ENCODE results near the gene TTC34.
"Not testable (repeated sequence)": the region's sequence is repeated elsewhere in the genome, so short reads cannot be mapped to it uniquely, and the experiment has no call there.

Gene TTC34

DNA sequence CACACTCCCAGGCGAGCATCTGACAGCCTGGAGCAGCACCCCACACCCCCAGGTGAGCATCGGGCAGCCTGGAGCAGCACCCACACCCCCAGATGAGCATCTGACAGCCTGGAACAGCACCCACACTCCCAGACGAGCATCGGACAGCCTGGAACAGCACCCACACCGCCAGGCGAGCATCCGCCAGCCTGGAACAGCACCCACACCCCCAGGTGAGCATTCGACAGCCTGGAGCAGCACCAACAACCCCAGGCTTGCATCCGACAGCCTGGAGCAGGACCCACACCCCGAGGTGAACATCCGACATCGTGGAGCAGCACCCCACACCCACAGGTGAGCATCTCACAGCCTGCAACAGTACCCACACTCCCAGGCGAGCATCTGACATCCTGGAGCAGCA lies 42.1 kb downstream of the TTC34 start:
- DNase-seq, result not testable (repeated sequence)

DNA sequence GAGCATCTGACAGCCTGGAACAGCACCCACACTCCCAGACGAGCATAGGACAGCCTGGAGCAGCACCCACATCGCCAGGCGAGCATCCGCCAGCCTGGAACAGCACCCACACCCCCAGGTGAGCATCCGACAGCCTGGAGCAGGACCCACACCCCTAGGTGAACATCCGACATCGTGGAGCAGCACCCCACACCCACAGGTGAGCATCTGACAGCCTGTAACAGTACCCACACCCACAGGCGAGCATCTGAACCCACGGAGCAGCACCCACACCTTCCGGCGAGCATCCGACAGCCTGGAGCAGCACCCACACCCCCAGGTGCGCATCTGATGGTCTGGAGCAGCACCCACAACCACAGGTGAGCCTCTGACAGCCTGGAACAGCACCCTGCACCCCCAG lies 44.0 kb downstream of the TTC34 start:
- DNase-seq, result not testable (repeated sequence)

DNA sequence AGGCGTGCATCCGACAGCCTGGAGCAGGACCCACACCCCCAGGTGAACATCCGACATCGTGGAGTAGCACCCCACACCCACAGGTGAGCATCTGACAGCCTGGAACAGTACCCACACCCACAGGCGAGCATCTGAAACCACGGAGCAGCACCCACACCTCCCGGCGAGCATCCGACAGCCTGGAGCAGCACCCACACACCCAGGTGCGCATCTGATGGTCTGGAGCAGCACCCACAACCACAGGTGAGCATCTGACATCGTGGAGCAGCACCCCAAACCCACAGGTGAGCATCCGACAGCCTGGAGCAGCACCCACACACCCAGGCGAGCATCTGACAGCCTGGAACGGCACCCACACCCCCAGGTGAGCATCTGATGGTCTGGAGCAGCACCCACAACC lies 46.1 kb downstream of the TTC34 start:
- not testable (repeated sequence) for DNase-seq

DNA sequence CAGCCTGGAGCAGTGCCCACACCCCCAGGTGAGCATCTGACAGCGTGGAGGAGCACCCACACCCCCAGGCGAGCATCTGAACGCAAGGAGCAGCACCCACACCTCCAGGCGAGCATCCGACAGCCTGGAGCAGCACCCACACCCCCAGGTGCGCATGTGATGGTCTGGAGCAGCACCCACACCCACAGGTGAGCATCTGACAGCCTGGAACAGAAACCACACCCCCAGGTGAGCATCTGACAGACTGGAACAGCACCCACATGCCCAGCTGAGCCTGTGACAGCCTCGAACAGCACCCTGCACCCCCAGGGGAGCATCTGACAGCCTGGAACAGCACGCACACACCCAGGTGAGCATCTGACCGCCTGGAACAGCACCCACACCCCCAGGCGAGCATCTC lies 46.9 kb downstream of the TTC34 start:
- DNase-seq, result not testable (repeated sequence)

DNA sequence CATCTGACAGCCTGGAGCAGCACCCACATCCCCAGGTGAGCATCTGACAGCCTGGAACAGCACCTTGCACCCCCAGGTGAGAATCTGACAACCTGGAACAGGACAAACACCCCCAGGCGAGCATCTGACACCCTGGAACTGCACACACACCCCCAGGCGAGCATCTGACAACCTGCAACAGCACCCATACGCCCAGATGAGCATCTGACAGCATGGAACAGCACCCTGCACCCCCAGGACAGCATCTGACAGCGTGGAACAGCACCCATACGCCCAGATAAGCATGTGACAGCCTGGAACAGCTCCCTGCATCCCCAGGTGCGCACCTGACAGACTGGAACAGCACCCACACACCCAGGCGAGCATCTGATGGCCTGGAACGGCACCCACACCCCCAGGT lies 49.0 kb downstream of the TTC34 start:
- DNase-seq, result not testable (repeated sequence)

DNA sequence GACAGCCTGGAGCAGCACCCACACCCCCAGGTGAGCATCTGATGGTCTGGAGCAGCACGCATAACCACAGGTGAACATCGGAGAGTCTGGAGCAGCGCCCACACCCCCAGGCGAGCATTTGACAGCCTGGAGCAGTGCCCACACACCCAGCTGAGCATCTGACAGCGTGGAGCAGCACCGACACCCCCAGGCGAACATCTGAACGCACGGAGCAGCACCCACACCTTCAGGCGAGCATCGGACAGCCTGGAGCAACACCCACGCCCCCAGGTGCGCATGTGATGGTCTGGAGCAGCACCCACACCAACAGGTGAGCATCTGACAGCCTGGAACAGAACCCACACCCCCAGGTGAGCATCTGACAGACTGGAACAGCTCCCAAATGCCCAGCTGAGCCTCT lies 49.6 kb downstream of the TTC34 start:
- DNase-seq, result not testable (repeated sequence)

DNA sequence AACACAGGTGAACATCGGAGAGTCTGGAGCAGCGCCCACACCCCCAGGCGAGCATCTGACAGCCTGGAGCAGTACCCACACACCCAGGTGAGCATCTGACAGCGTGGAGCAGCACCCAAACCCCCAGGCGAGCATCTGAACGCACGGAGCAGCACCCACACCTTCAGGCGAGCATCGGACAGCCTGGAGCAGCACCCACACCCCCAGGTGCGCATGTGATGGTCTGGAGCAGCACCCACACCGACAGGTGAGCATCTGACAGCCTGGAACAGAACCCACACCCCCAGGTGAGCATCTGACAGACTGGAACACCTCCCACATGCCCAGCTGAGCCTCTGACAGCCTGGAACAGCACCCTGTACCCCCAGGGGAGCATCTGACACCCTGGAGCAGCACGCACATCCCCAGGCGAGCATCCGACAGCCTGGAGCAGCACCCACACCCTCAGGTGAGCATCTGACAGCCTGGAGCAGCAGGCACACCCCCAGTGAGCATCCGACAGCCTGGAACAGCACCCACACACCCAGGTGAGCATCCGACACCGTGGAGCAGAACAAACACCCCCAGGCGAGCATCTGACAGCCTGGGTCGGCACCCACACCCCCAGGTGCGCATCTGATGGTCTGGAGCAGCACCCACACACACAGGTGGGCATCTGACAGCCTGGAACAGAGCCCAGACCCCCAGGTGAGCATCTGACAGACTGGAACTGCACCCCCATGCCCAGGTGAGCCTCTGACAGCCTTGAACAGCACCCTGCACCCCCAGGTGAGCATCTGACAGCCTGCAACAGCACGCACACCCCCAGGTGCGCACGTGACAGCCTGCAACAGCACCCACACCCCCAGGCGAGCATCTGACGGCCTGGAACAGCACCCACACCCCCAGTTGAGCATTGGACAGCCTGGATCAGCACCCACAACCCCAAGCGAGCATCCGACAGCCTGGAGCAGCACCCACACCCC lies 50.4 kb downstream of the TTC34 start:
- not testable (repeated sequence) for DNase-seq

DNA sequence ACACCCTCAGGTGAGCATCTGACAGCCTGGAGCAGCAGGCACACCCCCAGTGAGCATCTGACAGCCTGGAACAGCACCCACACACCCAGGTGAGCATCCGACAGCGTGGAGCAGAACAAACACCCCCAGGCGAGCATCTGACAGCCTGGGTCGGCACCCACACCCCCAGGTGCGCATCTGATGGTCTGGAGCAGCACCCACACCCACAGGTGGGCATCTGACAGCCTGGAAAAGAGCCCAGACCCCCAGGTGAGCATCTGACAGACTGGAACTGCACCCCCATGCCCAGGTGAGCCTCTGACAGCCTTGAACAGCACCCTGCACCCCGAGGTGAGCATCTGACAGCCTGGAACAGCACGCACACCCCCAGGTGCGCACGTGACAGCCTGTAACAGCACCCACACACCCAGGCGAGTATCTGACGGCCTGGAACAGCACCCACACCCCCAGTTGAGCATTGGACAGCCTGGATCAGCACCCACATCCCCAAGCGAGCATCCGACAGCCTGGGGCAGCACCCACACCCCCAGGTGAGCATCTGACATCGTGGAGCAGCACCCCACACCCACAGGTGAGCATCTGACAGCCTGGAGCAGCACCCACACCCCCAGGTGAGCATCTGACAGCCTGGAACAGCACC lies 51.3 kb downstream of the TTC34 start:
- not testable (repeated sequence) for DNase-seq

DNA sequence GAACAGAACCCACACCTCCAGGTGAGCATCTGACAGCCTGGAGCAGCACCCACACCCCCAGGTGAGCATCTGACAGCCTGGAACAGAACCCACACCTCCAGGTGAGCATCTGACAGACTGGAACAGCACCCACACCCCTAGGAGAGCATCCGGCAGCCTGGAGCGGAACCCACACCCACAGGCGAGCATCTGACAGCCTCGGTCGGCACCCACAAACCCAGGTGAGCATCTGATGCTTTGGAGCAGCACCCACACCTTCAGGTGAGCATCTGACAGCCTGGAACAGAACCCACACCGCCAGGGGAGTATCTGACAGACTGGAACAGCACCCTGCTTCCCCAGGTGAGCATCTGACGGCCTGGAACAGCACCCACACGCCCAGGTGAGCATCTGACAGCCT lies 52.9 kb downstream of the TTC34 start:
- not testable (repeated sequence) for DNase-seq

DNA sequence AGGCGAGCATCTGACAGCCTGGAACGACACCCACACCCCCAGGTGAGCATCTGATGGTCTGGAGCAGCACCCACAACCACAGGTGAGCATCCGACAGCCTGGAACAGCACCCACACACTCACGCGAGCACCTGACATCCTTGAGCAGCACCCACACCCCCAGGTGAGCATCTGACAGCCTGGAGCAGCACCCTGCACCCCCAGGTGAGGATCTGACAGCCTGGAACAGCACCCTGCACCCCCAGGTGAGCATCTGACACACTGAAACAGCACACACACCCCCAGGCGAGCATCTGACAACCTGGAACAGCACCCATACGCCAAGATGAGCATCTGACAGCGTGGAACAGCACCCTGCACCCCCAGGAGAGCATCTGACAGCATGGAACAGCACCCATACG lies 106.7 kb downstream of the TTC34 start:
- DNase-seq, result not testable (repeated sequence)

DNA sequence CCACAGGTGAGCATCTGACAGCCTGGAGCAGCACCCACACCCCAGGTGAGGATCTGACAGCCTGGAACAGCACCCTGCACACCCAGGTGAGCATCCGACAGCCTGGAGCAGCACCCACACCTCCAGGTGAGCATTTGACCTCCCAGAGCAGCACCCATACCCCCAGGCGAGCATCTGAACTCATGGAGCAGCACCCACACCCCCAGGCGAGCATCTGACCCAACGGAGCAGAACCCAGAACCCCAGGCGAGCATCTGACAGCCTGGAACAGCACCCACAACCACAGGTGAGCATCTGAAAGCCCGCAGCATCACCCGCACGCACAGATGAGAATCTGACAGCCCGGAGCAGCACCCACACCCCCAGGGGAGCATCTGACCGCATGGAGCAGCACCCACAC lies 111.3 kb downstream of the TTC34 start:
- DNase-seq, result not testable (repeated sequence)

DNA sequence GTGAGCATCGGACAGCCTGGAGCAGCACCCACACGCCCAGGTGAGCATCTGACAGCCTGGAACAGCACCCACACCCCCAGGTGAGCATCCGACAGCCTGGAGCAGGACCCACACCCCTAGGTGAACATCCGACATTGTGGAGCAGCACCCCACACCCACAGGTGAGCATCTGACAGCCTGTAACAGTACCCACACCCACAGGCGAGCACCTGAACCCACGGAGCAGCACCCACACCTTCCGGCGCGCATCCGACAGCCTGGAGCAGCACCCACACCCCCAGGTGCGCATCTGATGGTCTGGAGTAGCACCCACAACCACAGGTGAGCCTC lies 113.2 kb downstream of the TTC34 start:
- DNase-seq, result not testable (repeated sequence)

DNA sequence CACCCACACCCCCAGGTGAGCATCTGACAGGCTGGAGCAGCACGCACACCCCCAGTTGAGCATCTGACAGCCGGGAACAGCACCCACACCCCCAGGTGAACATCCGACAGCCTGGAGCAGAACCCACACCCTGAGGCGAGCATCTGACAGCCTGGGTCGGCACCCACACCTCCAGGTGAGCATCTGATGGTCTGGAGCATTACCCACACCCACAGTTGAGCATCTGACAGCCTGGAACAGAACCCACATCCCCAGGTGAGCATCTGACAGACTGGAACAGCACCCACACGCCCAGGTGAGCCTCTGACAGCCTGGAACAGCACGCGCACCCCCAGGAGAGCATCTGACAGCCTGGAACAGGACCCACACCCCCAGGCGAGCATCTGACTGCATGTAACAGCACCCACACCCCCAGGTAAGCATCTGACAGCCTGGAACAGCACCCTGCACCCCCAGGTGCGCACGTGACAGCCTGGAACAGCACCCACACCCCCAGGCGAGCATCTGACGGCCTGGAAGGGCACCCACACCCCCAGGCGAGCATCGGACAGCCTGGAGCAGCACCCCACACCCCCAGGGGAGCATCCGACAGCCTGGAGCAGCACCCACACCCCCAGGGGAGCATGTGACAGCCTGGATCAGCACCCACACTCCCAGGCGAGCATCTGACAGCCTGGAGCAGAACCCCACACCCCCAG lies 113.7 kb downstream of the TTC34 start:
- DNase-seq, result not testable (repeated sequence)

DNA sequence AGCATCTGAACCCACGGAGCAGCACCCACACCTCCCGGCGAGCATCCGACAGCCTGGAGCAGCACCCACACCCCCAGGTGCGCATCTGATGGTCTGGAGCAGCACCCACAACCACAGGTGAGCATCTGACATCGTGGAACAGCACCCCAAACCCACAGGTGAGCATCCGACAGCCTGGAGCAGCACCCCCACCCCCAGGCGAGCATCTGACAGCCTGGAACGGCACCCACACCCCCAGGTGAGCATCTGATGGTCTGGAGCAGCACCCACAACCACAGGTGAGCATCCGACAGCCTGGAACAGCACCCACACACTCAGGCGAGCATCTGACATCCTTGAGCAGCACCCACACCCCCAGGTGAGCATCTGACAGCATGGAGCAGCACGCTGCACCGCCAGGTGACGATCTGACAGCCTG lies 114.3 kb downstream of the TTC34 start:
- DNase-seq, result not testable (repeated sequence)

DNA sequence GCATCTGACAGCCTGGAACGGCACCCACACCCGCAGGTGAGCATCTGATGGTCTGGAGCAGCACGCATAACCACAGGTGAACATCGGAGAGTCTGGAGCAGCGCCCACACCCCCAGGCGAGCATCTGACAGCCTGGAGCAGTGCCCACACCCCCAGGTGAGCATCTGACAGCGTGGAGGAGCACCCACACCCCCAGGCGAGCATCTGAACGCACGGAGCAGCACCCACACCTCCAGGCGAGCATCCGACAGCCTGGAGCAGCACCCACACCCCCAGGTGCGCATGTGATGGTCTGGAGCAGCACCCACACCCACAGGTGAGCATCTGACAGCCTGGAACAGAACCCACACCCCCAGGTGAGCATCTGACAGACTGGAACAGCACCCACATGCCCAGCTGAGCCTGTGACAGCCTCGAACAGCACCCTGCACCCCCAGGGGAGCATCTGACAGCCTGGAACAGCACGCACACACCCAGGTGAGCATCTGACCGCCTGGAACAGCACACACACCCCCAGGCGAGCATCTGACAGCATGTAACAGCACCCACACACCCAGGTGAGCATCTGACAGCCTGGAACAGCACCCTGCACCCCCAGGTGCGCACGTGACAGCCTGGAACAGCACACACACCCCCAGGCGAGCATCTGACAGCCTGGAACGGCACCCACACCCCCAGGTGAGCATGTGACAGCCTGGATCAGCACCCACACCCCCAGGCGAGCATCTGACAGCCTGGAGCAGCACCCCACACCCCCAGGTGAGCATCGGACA lies 115.2 kb downstream of the TTC34 start:
- DNase-seq, result not testable (repeated sequence)

DNA sequence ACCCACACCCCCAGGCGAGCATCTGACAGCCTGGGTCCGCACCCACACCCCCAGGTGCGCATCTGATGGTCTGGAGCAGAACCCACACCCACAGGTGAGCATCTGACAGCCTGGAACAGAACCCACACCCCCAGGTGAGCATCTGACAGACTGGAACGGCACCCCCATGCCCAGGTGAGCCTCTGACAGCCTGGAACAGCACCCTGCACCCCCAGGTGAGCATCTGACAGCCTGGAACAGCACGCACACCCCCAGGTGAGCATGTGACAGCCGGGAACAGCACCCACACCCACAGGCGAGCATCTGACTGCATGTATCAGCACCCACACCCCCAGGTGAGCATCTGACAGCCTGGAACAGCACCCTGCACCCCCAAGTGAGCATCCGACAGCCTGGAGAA lies 115.8 kb downstream of the TTC34 start:
- not testable (repeated sequence) for DNase-seq

DNA sequence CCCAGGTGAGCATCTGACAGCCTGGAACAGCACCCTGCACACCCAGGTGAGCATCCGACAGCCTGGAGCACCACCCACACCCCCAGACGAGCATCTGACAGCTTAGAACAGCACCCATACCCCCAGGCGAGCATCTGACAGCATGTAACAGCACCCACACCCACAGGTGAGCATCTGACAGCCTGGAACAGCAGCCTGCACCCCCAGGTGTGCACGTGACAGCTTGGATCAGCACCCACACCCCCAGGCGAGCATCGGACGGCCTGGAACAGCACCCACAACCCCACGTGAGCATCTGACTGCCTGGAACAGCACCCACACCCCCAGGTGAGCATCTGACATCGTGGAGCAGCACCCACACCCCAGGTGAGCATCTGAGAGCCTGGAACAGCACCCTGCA lies 116.6 kb downstream of the TTC34 start:
- DNase-seq, result not testable (repeated sequence)

DNA sequence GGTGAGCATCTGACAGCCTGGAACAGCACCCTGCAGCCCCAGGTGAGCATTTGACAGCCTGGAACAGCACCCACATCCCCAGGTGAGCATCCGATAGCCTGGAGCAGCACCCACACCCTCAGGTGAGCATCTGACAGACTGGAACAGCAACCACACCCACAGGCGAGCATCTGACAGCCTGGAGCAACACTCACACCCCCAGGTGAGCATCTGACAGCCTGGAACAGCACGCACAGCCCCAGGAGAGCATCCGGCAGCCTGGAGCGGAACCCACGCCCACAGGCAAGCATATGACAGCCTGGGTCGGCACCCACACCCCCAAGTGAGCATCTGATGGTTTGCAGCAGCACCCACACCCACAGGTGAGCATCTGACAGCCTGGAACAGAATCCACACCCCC lies 117.5 kb downstream of the TTC34 start:
- DNase-seq, result peak; percentile 24

DNA sequence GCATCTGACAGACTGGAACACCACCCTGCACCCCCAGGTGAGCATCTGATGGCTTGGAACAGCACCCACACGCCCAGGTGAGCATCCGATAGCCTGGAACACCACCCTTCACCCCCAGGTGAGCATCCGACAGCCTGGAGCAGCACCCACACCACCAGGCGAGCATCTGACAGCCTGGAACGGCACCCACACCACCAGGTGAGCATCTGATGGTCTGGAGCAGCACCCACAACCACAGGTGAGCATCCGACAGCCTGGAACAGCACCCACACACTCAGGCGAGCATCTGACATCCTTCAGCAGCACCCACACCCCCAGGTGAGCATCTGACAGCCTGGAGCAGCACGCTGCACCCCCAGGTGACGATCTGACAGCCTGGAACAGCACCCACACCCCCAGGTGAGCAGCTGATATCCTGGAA lies 118.2 kb downstream of the TTC34 start:
- DNase-seq, result not testable (repeated sequence)

DNA sequence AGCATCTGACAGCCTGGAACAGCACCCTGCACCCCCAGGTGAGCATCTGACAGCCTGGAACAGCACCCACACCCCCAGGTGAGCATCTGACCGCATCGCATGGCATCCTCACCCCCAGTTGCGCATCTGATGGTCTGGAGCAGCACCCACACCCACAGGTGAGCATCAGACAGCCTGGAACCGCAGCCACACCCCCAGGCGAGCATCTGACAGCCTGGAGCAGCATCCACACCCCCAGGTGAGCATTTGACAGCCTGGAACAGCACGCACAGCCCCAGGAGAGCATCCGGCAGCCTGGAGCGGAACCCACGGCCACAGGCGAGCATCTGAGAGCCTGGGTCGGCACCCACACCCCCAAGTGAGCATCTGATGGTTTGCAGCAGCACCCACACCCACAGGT lies 118.6 kb downstream of the TTC34 start:
- DNase-seq, result not testable (repeated sequence)

DNA sequence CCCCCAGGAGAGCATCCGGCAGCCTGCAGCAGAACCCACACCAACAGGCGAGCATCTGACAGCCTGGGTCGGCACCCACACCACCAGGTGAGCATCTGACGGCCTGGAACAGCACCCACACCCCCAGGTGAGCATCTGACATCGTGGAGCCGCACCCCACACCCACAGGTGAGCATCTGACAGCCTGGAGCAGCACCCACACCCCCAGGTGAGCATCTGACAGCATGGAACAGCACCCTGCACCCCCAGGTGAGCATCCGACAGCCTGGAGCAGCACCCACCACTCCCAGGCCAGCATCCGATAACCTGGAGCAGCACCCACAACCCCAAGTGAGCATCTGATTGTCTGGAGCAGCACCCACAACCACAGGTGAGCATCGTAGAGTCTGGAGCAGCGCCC lies 124.8 kb downstream of the TTC34 start:
- not testable (repeated sequence) for DNase-seq

DNA sequence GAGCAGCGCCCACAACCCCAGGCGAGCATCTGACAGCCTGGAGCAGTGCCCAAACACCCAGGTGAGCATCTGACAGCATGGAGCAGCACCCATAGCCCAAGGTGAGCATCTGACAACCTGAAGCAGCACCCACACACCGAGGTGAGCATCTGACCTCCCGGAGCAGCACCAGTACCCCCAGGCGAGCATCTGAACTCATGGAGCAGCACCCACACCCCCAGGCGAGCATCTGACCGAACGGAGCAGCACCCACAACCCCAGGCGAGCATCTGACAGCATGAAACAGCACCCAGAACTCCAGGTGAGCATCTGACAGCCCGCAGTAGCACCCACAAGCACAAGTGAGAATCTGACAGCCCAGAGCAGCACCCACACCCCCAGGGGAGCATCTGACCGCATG lies 129.8 kb downstream of the TTC34 start:
- DNase-seq, result not testable (repeated sequence)

DNA sequence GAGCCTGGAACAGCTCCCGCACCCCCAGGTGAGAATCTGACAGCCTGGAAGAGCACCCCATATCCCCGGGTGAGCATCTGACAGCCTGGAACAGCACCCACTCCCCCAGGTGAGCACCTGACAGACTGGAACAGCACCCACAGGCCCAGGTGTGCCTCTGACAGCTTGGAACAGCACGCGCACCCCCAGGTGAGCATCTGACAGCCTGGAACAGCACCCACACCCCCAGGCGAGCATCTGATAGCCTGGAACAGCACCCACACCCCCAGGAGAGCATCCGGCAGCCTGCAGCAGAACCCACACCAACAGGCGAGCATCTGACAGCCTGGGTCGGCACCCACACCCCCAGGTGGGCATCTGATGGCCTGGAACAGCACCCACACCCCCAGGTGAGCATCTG lies 141.7 kb downstream of the TTC34 start:
- not testable (repeated sequence) for DNase-seq

All from effector CD8-positive, alpha-beta T cell (primary cell).